GM23338 (cell line): ENCODE measurements around the gene NID2. TPM values are rescaled to one million over a fixed set of nuclear protein-coding genes. Genes with fewer than 3 reads are reported as not detected.

ENCODE experiments used
- ATAC-seq: fragments of 200-7000 bp; cut with Tn5 transposase; 3 replicates; pipeline ENCODE4 v1.9.1; 2020
- DNase-seq: peaks from one replicate; pipeline ENCODE4 v3.0.0-alpha.2; 2015; ENCODE audit warnings: low spot score
- H2AFZ ChIP-seq: fragments of 200-600 bp; sonication (generic); 2 replicates; pipeline ENCODE4 v1.8.0; 2016; ENCODE audit warnings: antibody characterized with exemption, mild to moderate bottlenecking, moderate library complexity
- H3F3A ChIP-seq: fragments of 200-600 bp; sonication (generic); replicated peaks from 2 replicates; pipeline ENCODE4 v1.8.0; 2017; ENCODE audit warnings: antibody characterized with exemption, mixed run types, low read depth
- H3K27ac ChIP-seq: fragments of 200-600 bp; sonication (generic); 2 replicates; pipeline ENCODE4 v1.6.1; 2016; ENCODE audit warnings: low read depth
- H3K27me3 ChIP-seq: fragments of 200-600 bp; sonication (generic); 2 replicates; pipeline ENCODE4 v1.8.0; 2016; ENCODE audit warnings: mild to moderate bottlenecking, mixed run types, moderate library complexity; ENCODE audit not compliant: insufficient read depth
- H3K36me3 ChIP-seq: fragments of 200-600 bp; sonication (generic); 2 replicates; pipeline ENCODE4 v1.8.0; 2016; ENCODE audit warnings: mild to moderate bottlenecking; ENCODE audit not compliant: insufficient read depth
- H3K4me1 ChIP-seq: fragments of 200-600 bp; sonication (generic); 2 replicates; pipeline ENCODE4 v1.8.0; 2016; ENCODE audit warnings: mild to moderate bottlenecking, moderate library complexity; ENCODE audit not compliant: insufficient read depth
- H3K4me2 ChIP-seq: fragments of 200-600 bp; sonication (generic); 2 replicates; pipeline ENCODE4 v1.7.1; 2017; ENCODE audit warnings: mixed run types
- H3K4me3 ChIP-seq: fragments of 200-600 bp; sonication (generic); 2 replicates; pipeline ENCODE4 v1.6.1; 2016; ENCODE audit warnings: mixed run types
- H3K79me2 ChIP-seq: fragments of 200-600 bp; sonication (generic); replicated peaks from 2 replicates; pipeline ENCODE4 v1.8.0; 2017; ENCODE audit warnings: mild to moderate bottlenecking; ENCODE audit not compliant: insufficient read depth
- H3K9me2 ChIP-seq: fragments of 200-600 bp; sonication (generic); 2 replicates; pipeline ENCODE4 v1.8.0; 2017; ENCODE audit not compliant: insufficient read depth
- H4K20me1 ChIP-seq: fragments of 200-600 bp; sonication (generic); replicated peaks from 2 replicates; pipeline ENCODE4 v1.8.0; 2017; ENCODE audit warnings: mild to moderate bottlenecking; ENCODE audit not compliant: insufficient read depth
- H3K27ac Mint-ChIP-seq: 2 replicates; pipeline ENCODE4 v1.8.0; 2020; ENCODE audit warnings: inconsistent platforms, mild to moderate bottlenecking, moderate library complexity, mixed read lengths
- H3K27me3 Mint-ChIP-seq: 3 replicates; pipeline ENCODE4 v1.8.0; 2022; ENCODE audit warnings: low read depth, mild to moderate bottlenecking, moderate library complexity, mixed read lengths, inconsistent platforms; ENCODE audit not compliant: insufficient read depth, poor library complexity
- H3K36me3 Mint-ChIP-seq: 3 replicates; pipeline ENCODE4 v1.8.0; 2021; ENCODE audit warnings: low read depth, mild to moderate bottlenecking, inconsistent platforms, moderate library complexity, mixed read lengths
- H3K4me1 Mint-ChIP-seq: 3 replicates; pipeline ENCODE4 v1.8.0; 2020; ENCODE audit warnings: mild to moderate bottlenecking, inconsistent platforms, mixed read lengths
- H3K4me3 Mint-ChIP-seq: 3 replicates; pipeline ENCODE4 v1.8.0; 2021; ENCODE audit warnings: moderate library complexity, mild to moderate bottlenecking, inconsistent platforms, mixed read lengths
- H3K9me3 Mint-ChIP-seq: 3 replicates; pipeline ENCODE4 v1.8.0; 2020; ENCODE audit warnings: moderate library complexity, mild to moderate bottlenecking, inconsistent platforms, mixed read lengths
- CREB1 ChIP-seq: fragments of 250-450 bp; sonication (Bioruptor Pico); IDR thresholded peaks from 2 replicates; pipeline ENCODE4 v1.5.0; 2020; ENCODE audit warnings: low read depth, mild to moderate bottlenecking, moderate library complexity
- CTCF ChIP-seq, 2 experiments: fragments of 200-600 bp in 1 of 2; sonication (generic) in 1 of 2; conservative IDR thresholded peaks; 2 replicates each; pipeline versions ENCODE4 v1.5.1 to v1.6.1; 2016 to 2017; ENCODE audit warnings: antibody characterized with exemption in 2 of 2, low read depth in 2 of 2, mild to moderate bottlenecking in 2 of 2, moderate library complexity in 1 of 2
- EZH2 ChIP-seq: fragments of 200-600 bp; sonication (generic); IDR thresholded peaks from one replicate; pipeline ENCODE4 v1.8.0; 2017; ENCODE audit warnings: antibody characterized with exemption, mild to moderate bottlenecking, low read depth; ENCODE audit not compliant: unreplicated experiment
- EZH2phosphoT487 ChIP-seq: fragments of 200-600 bp; sonication (generic); IDR thresholded peaks from one replicate; pipeline ENCODE4 v1.8.1; 2018; ENCODE audit warnings: antibody characterized with exemption; ENCODE audit not compliant: unreplicated experiment
- JUNB ChIP-seq: IDR thresholded peaks from one replicate; pipeline ENCODE4 v1.6.1; 2016; ENCODE audit warnings: antibody characterized with exemption; ENCODE audit not compliant: unreplicated experiment
- NANOG ChIP-seq: IDR thresholded peaks from 2 replicates; pipeline ENCODE4 v1.6.1; 2016; ENCODE audit warnings: antibody characterized with exemption, borderline replicate concordance
- POLR2AphosphoS5 ChIP-seq: IDR thresholded peaks from 2 replicates; pipeline ENCODE4 v1.6.1; 2016; ENCODE audit warnings: antibody characterized with exemption, low read depth
- STAT1 ChIP-seq: IDR thresholded peaks from one replicate; pipeline ENCODE4 v1.6.1; 2016; ENCODE audit warnings: antibody characterized with exemption; ENCODE audit not compliant: unreplicated experiment
- ZNF114 ChIP-seq: fragments of 250-450 bp; sonication (Bioruptor Pico); IDR thresholded peaks from 2 replicates; pipeline ENCODE4 v1.5.0; 2020; ENCODE audit warnings: mild to moderate bottlenecking, moderate library complexity
- ZNF331 ChIP-seq: fragments of 250-450 bp; sonication (Bioruptor Pico); IDR thresholded peaks from 2 replicates; pipeline ENCODE4 v1.5.0; 2020; ENCODE audit warnings: low read depth, mild to moderate bottlenecking, moderate library complexity
- ZNF462 ChIP-seq: fragments of 250-450 bp; sonication (Bioruptor Pico); IDR thresholded peaks from 2 replicates; pipeline ENCODE4 v1.5.0; 2020; ENCODE audit warnings: mild to moderate bottlenecking, moderate library complexity
- polyA plus RNA-seq: library from polyadenylated mRNA; unstranded; fragments of >200 nt; fragmentation: Nextera tagmentation; extraction: Ambion mirVana; gene quantifications from 2 replicates; pipeline ENCODE4 v1.2.1, GENCODE V29; 2016
- total RNA-seq: library from RNA; depleted of rRNA; stranded (reverse); fragments of >200 nt; shearing (Covaris generic); gene quantifications from 2 replicates; pipeline ENCODE4 v1.2.3, GENCODE V29; 2014
- TF ChIP-seq, protein P1 (sequence below): IDR thresholded peaks from 2 replicates; pipeline ENCODE4 v1.6.1; 2016; ENCODE audit warnings: antibody characterized with exemption
- TF ChIP-seq, protein P2 (sequence below): IDR thresholded peaks from one replicate; pipeline ENCODE4 v1.6.1; 2018; ENCODE audit warnings: antibody characterized with exemption; ENCODE audit not compliant: unreplicated experiment

The NID2 gene
- total and polyA plus RNA-seq, 2 experiments from 2014 or later, result 4.3 to 10.4 TPM

DNA sequence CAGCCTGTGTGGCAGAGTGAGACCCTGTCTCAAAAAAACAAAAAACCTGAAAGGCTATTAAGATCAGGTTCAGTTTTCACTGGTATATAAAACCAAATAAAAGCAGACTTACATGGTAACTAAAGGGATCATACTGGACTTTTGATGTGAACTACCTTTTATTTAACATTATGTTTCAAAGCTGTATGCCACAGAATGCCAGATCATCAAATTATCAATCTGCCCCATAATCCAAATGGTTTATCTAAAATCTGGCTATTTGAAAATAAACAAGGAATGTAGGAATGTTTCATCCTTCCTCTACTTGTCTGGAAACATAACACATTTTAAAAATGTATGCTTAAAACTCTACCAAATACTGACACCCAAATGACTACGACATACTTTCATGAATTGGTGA, 14.2 kb downstream of the NID2 start:
- Mint-ChIP-seq H3K9me3 (no peaks in the 10 kb centered on the region), H3K4me3 (no peak overlapping the region), H3K4me1 (peaks cover 4% of the 10 kb centered on the region; the same call in 2 of the 3 replicates), H3K36me3 (no peaks in the 10 kb centered on the region), H3K27me3 (peaks cover 5% of the 10 kb centered on the region), H3K27ac (no peak overlapping the region)
- H3K36me3 ChIP-seq, result no peaks in the 10 kb centered on the region
- H3K4me1 ChIP-seq, result no peaks in the 10 kb centered on the region
- DNase-seq, result no peak
- H3K27ac ChIP-seq, result no peak overlapping the region
- no peaks in the 10 kb centered on the region for H3K79me2 ChIP-seq
- H4K20me1 ChIP-seq, result no peaks in the 10 kb centered on the region
- TF ChIP-seq CREB1 (CRISPR knock-in tag) (no peak), NANOG (no peak), EZH2 (no peak), CTCF (conservative IDR thresholded peaks at IDR 0.05; ENCODE audit: low read depth in 2 of 2) (no peak), STAT1 (no peak), ZNF114 (no peak), ZNF331 (CRISPR knock-in tag) (no peak), JUNB (no peak), POLR2AphosphoS5 (no peak), EZH2phosphoT487 (no peak), ZNF462 (CRISPR knock-in tag) (no peak)
- TF ChIP-seq, protein P1, sequence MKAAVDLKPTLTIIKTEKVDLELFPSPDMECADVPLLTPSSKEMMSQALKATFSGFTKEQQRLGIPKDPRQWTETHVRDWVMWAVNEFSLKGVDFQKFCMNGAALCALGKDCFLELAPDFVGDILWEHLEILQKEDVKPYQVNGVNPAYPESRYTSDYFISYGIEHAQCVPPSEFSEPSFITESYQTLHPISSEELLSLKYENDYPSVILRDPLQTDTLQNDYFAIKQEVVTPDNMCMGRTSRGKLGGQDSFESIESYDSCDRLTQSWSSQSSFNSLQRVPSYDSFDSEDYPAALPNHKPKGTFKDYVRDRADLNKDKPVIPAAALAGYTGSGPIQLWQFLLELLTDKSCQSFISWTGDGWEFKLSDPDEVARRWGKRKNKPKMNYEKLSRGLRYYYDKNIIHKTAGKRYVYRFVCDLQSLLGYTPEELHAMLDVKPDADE, result no peak
- TF ChIP-seq, protein P2, sequence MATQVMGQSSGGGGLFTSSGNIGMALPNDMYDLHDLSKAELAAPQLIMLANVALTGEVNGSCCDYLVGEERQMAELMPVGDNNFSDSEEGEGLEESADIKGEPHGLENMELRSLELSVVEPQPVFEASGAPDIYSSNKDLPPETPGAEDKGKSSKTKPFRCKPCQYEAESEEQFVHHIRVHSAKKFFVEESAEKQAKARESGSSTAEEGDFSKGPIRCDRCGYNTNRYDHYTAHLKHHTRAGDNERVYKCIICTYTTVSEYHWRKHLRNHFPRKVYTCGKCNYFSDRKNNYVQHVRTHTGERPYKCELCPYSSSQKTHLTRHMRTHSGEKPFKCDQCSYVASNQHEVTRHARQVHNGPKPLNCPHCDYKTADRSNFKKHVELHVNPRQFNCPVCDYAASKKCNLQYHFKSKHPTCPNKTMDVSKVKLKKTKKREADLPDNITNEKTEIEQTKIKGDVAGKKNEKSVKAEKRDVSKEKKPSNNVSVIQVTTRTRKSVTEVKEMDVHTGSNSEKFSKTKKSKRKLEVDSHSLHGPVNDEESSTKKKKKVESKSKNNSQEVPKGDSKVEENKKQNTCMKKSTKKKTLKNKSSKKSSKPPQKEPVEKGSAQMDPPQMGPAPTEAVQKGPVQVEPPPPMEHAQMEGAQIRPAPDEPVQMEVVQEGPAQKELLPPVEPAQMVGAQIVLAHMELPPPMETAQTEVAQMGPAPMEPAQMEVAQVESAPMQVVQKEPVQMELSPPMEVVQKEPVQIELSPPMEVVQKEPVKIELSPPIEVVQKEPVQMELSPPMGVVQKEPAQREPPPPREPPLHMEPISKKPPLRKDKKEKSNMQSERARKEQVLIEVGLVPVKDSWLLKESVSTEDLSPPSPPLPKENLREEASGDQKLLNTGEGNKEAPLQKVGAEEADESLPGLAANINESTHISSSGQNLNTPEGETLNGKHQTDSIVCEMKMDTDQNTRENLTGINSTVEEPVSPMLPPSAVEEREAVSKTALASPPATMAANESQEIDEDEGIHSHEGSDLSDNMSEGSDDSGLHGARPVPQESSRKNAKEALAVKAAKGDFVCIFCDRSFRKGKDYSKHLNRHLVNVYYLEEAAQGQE, result no peak
- no peak for ATAC-seq
- H3K9me2 ChIP-seq, result no peaks in the 10 kb centered on the region
- H3K27me3 ChIP-seq, result no peaks in the 10 kb centered on the region
- no peaks in the 10 kb centered on the region for H3F3A ChIP-seq
- H2AFZ ChIP-seq, result no peak overlapping the region
- H3K4me2 ChIP-seq, result no peak overlapping the region
- H3K4me3 ChIP-seq, result no peak overlapping the region
